ENCODE results near the gene CGB5. TPM values are rescaled to one million over a fixed set of nuclear protein-coding genes. Genes with fewer than 3 reads are reported as not detected.
"Not testable (repeated sequence)": the region's sequence is repeated elsewhere in the genome, so short reads cannot be mapped to it uniquely, and the experiment has no call there.

Gene CGB5
- total RNA-seq, 1 experiment from 2014 or later, result 3.4 TPM

- DNase-seq (ENCODE audit: low spot score), result peak; percentile 55
These were observed 22.4 kb upstream of the CGB5 start for GRCh38 chr19:49020931-49021895.

- DNase-seq (ENCODE audit: low spot score), result no peak
These were observed 21.5 kb upstream of the CGB5 start for GRCh38 chr19:49022116-49022515.

GRCh38 chr19:49024233-49024632 is 19.4 kb upstream of the CGB5 start, which contains the start of gene CGB3:
Gene CGB3, minus strand, starts transcription at chr19:49024333. Its CDS starts 362 bp downstream, at chr19:49023971.
- not testable (repeated sequence) for DNase-seq (ENCODE audit: low spot score)

GRCh38 chr19:49025088-49025487 is 18.6 kb upstream of the CGB5 start:
- DNase-seq (ENCODE audit: low spot score), result not testable (repeated sequence)

GRCh38 chr19:49025599-49025998 is 18.0 kb upstream of the CGB5 start:
- DNase-seq (ENCODE audit: low spot score), result not testable (repeated sequence)

GRCh38 chr19:49028686-49029085 is 15.0 kb upstream of the CGB5 start:
- not testable (repeated sequence) for DNase-seq (ENCODE audit: low spot score)

- peak; percentile 29 for DNase-seq (ENCODE audit: low spot score)
These were observed 13.9 kb upstream of the CGB5 start for GRCh38 chr19:49029749-49030148.

GRCh38 chr19:49030323-49030722 is 13.3 kb upstream of the CGB5 start:
- not testable (repeated sequence) for DNase-seq (ENCODE audit: low spot score)

- DNase-seq (ENCODE audit: low spot score), result not testable (repeated sequence)
These were observed 11.9 kb upstream of the CGB5 start, which contains the start of gene CGB2 for GRCh38 chr19:49031642-49032301. Gene CGB2, plus strand, starts transcription at chr19:49031890. Its CDS starts 206 bp downstream, at chr19:49032096.

GRCh38 chr19:49036815-49037214 is 6.8 kb upstream of the CGB5 start, which contains the start of gene CGB1:
Gene CGB1, minus strand, starts transcription at chr19:49036895. Its CDS starts 184 bp downstream, at chr19:49036711.
- DNase-seq (ENCODE audit: low spot score), result not testable (repeated sequence)

GRCh38 chr19:49038111-49038510 is 5.5 kb upstream of the CGB5 start:
- DNase-seq (ENCODE audit: low spot score), result not testable (repeated sequence)

GRCh38 chr19:49038557-49039276 is 4.9 kb upstream of the CGB5 start:
- peak; percentile 72 for DNase-seq (ENCODE audit: low spot score)

GRCh38 chr19:49039736-49040135 is 3.9 kb upstream of the CGB5 start:
- not testable (repeated sequence) for DNase-seq (ENCODE audit: low spot score)

- DNase-seq (ENCODE audit: low spot score), result peak; percentile 57
These were observed 1.5 kb upstream of the CGB5 start for GRCh38 chr19:49042177-49042576.

GRCh38 chr19:49042666-49043065 is 982 bp upstream of the CGB5 start:
- not testable (repeated sequence) for DNase-seq (ENCODE audit: low spot score)

GRCh38 chr19:49049011-49049410 is 5.4 kb downstream of the CGB5 start, which contains the start of gene CGB8:
Gene CGB8, minus strand, starts transcription at chr19:49049111. Its CDS starts 372 bp downstream, at chr19:49048739.
- not testable (repeated sequence) for DNase-seq (ENCODE audit: low spot score)

- DNase-seq (ENCODE audit: low spot score), result not testable (repeated sequence)
These were observed 6.2 kb downstream of the CGB5 start for GRCh38 chr19:49049834-49050233.

GRCh38 chr19:49050376-49051033 is 6.9 kb downstream of the CGB5 start:
- peak; percentile 68 for DNase-seq (ENCODE audit: low spot score)

GRCh38 chr19:49056101-49056901 is 12.7 kb downstream of the CGB5 start:
- DNase-seq (ENCODE audit: low spot score), result peak; percentile 39

Measured in A172 (cell line).